ENCODE data around the gene MGAT4C.

GRCh38 chr12:86261578-86261977 is 5.4 kb upstream of the MGAT4C start:
- TF ChIP-seq CTCF (IDR thresholded peaks at IDR 0.05) (no peak), EP300 (IDR thresholded peaks at IDR 0.05) (no peak), POLR2A (IDR thresholded peaks at IDR 0.05) (no peak), POLR2AphosphoS5 (IDR thresholded peaks at IDR 0.05) (no peak)

Measured in upper lobe of left lung (tissue), 4 donors.